H9 (cell line): ENCODE data around the gene SPOCD1. TPM values are rescaled to one million over a fixed set of nuclear protein-coding genes. Genes with fewer than 3 reads are reported as not detected.

Source experiments
- DNase-seq: peaks from one replicate; pipeline ENCODE4 v3.0.0-alpha.2; 2017
- H2AFZ ChIP-seq: one replicate; pipeline ENCODE4 v1.6.1; 2013; ENCODE audit warnings: mild to moderate bottlenecking, low read length, control low read depth, moderate library complexity
- H2AK5ac ChIP-seq: 2 replicates; pipeline ENCODE4 v1.6.1; 2013; ENCODE audit warnings: low read length, control low read depth, mixed read lengths; ENCODE audit not compliant: insufficient read length
- H2BK120ac ChIP-seq: one replicate; pipeline ENCODE4 v1.6.1; 2013; ENCODE audit warnings: low read depth, mild to moderate bottlenecking, low read length, control low read depth, inconsistent platforms; ENCODE audit not compliant: poor library complexity, severe bottlenecking
- H2BK12ac ChIP-seq: 2 replicates; pipeline ENCODE4 v1.6.1; 2013; ENCODE audit warnings: low read length, control low read depth, mixed read lengths, low read depth; ENCODE audit not compliant: insufficient read length
- H2BK15ac ChIP-seq: 2 replicates; pipeline ENCODE4 v1.6.1; 2013; ENCODE audit warnings: low read depth, low read length, control low read depth
- H2BK20ac ChIP-seq: one replicate; pipeline ENCODE4 v1.6.1; 2013; ENCODE audit warnings: low read depth, mild to moderate bottlenecking, low read length, control low read depth, inconsistent platforms; ENCODE audit not compliant: poor library complexity, severe bottlenecking
- H2BK5ac ChIP-seq: 2 replicates; pipeline ENCODE4 v1.6.1; 2013; ENCODE audit warnings: low read length, control low read depth, mixed read lengths; ENCODE audit not compliant: insufficient read length
- H3K14ac ChIP-seq: 2 replicates; pipeline ENCODE4 v1.6.1; 2013; ENCODE audit warnings: low read length, control low read depth; ENCODE audit not compliant: insufficient read depth
- H3K18ac ChIP-seq: 2 replicates; pipeline ENCODE4 v1.6.1; 2013; ENCODE audit warnings: low read depth, mild to moderate bottlenecking, mixed read lengths, low read length, control low read depth; ENCODE audit not compliant: insufficient read length
- H3K23ac ChIP-seq: 2 replicates; pipeline ENCODE4 v1.6.1; 2013; ENCODE audit warnings: low read length, control low read depth, mixed read lengths, low read depth; ENCODE audit not compliant: insufficient read length
- H3K23me2 ChIP-seq: 2 replicates; pipeline ENCODE4 v1.6.1; 2013; ENCODE audit warnings: low read depth, mild to moderate bottlenecking, mixed read lengths, low read length, control low read depth; ENCODE audit not compliant: insufficient read length, poor library complexity, severe bottlenecking
- H3K27ac ChIP-seq: 2 replicates; pipeline ENCODE4 v1.5.1; 2013; ENCODE audit warnings: low read length, control low read depth, mixed read lengths, low read depth; ENCODE audit not compliant: insufficient read length
- H3K27me3 ChIP-seq: 2 replicates; pipeline ENCODE4 v1.6.1; 2013; ENCODE audit warnings: low read length, control low read depth, inconsistent platforms; ENCODE audit not compliant: insufficient read depth
- H3K4ac ChIP-seq: 2 replicates; pipeline ENCODE4 v1.6.1; 2013; ENCODE audit warnings: low read depth, mild to moderate bottlenecking, control low read depth, inconsistent platforms, low read length, moderate library complexity
- H3K4me1 ChIP-seq: 2 replicates; pipeline ENCODE4 v1.6.1; 2013; ENCODE audit warnings: low read length, control low read depth, inconsistent platforms; ENCODE audit not compliant: insufficient read depth
- H3K4me2 ChIP-seq: 2 replicates; pipeline ENCODE4 v1.6.1; 2013; ENCODE audit warnings: low read length, control low read depth, mixed read lengths; ENCODE audit not compliant: insufficient read length, insufficient read depth
- H3K56ac ChIP-seq: 2 replicates; pipeline ENCODE4 v1.6.1; 2013; ENCODE audit warnings: low read depth, mild to moderate bottlenecking, mixed read lengths, low read length, control low read depth; ENCODE audit not compliant: insufficient read length
- H3K79me1 ChIP-seq: 2 replicates; pipeline ENCODE4 v1.6.1; 2013; ENCODE audit warnings: low read depth, mild to moderate bottlenecking, moderate library complexity, low read length, control low read depth, inconsistent platforms; ENCODE audit not compliant: insufficient read depth, poor library complexity, severe bottlenecking
- H3K79me2 ChIP-seq: 2 replicates; pipeline ENCODE4 v1.6.1; 2013; ENCODE audit warnings: low read length, control low read depth, inconsistent platforms; ENCODE audit not compliant: insufficient read depth
- H3K9ac ChIP-seq: 2 replicates; pipeline ENCODE4 v1.6.1; 2013; ENCODE audit warnings: low read length, control low read depth, mixed read lengths; ENCODE audit not compliant: insufficient read length; ENCODE audit errors: extremely low read depth
- H3K9me3 ChIP-seq: one replicate; pipeline ENCODE4 v1.6.1; 2013; ENCODE audit warnings: low read depth, low read length, inconsistent platforms; ENCODE audit not compliant: control insufficient read depth
- H3T11ph ChIP-seq: one replicate; pipeline ENCODE4 v1.6.1; 2013; ENCODE audit warnings: mild to moderate bottlenecking, low read length, control low read depth, inconsistent platforms
- H4K20me1 ChIP-seq: one replicate; pipeline ENCODE4 v1.6.1; 2013; ENCODE audit not compliant: control insufficient read depth, insufficient read length, insufficient read depth
- H4K5ac ChIP-seq: 2 replicates; pipeline ENCODE4 v1.6.1; 2013; ENCODE audit warnings: low read depth, mild to moderate bottlenecking, mixed read lengths, low read length, control low read depth; ENCODE audit not compliant: insufficient read length
- H4K8ac ChIP-seq: replicated peaks from 2 replicates; pipeline ENCODE4 v1.6.1; 2013; ENCODE audit warnings: low read length, control low read depth, mixed read lengths, low read depth; ENCODE audit not compliant: insufficient read length
- H4K91ac ChIP-seq: 2 replicates; pipeline ENCODE4 v1.6.1; 2013; ENCODE audit warnings: low read depth, mild to moderate bottlenecking, moderate library complexity, mixed read lengths, low read length, control low read depth; ENCODE audit not compliant: insufficient read length
- H3K27ac Mint-ChIP-seq, 3 experiments: 2 replicates in 2 of 3; 3 replicates in 1 of 3; pipeline ENCODE4 v1.8.0; 2020 to 2021; ENCODE audit warnings: mixed read lengths in 3 of 3, mild to moderate bottlenecking in 1 of 3, moderate library complexity in 1 of 3
- H3K27me3 Mint-ChIP-seq: 2 replicates; pipeline ENCODE4 v1.8.0; 2021; ENCODE audit warnings: low read depth, mild to moderate bottlenecking, moderate library complexity, mixed read lengths
- H3K36me3 Mint-ChIP-seq, 3 experiments: 2 replicates in 2 of 3; 3 replicates in 1 of 3; pipeline ENCODE4 v1.8.0; 2020 to 2021; ENCODE audit warnings: low read depth in 3 of 3, mixed read lengths in 3 of 3; ENCODE audit not compliant: insufficient read depth in 1 of 3
- H3K4me1 Mint-ChIP-seq, 2 experiments: 2 replicates each; pipeline ENCODE4 v1.8.0; 2020; ENCODE audit warnings: mixed read lengths in 2 of 2
- H3K4me3 Mint-ChIP-seq, 2 experiments: 2 replicates in 1 of 2; 3 replicates in 1 of 2; pipeline ENCODE4 v1.8.0; 2020 to 2021; ENCODE audit warnings: mild to moderate bottlenecking in 2 of 2, mixed read lengths in 2 of 2, moderate library complexity in 1 of 2
- H3K9me3 Mint-ChIP-seq, 2 experiments: 2 replicates in 1 of 2; 3 replicates in 1 of 2; pipeline ENCODE4 v1.8.0; 2020; ENCODE audit warnings: mild to moderate bottlenecking in 2 of 2, mixed read lengths in 2 of 2, moderate library complexity in 1 of 2
- WGBS: extraction: QIAGEN DNeasy Blood & Tissue Kit; methylation state at CpG from one replicate; pipeline ENCODE4 v1.1.7; 2013; ENCODE audit warnings: missing lambda C conversion rate, low lambda C conversion rate, mixed read lengths; ENCODE audit not compliant: insufficient read length; ENCODE audit errors: extremely low coverage; 5-methylcytosine and 5-hydroxymethylcytosine counted together
- total RNA-seq: library from RNA; stranded (reverse); gene quantifications from 2 replicates; pipeline ENCODE4 v1.2.1, GENCODE V29; 2021
- TF ChIP-seq, protein P1 (sequence below): fragments of 200-600 bp; sonication (generic); conservative IDR thresholded peaks from 3 replicates; pipeline ENCODE4 v1.8.0; 2021; ENCODE audit warnings: antibody characterized with exemption, mild to moderate bottlenecking

SPOCD1 gene
- total RNA-seq, 1 experiment from 2014 or later: 1.5 TPM

DNA sequence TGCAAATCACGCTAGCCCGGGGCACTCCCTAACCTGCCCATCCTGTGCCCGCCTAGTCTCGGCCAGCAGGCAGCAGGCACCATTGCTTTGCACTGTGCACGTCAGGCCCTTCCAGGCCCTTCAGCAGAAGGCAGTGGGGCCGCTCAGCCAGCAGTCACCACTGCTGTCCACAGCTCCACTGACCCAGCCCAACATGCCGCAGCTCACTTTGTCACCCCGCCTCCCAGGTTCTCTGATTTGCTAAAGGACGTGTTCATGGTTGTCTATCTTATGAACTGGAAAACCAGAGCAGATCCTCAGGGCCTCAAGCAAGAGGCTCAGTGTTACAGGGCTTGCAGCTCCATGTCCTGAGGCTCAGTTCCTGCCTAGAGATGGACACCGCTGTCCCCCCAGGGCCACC is 14.2 kb upstream of the SPOCD1 start:
- Mint-ChIP-seq H3K36me3 (no peaks in the 10 kb centered on the region), H3K27ac (0 out of 7 replicates have a peak overlapping the region, but pooled peaks of 1 of the 3 experiments have one; percentile 27), H3K27me3 (peaks cover 2% of the 10 kb centered on the region; the same call in 1 of the 2 replicates), H3K9me3 (no peaks in the 10 kb centered on the region), H3K4me3 (no peak overlapping the region), H3K4me1 (no peaks in the 10 kb centered on the region)
- no peak for DNase-seq
- H2BK12ac ChIP-seq: no peak overlapping the region
- no peaks in the 10 kb centered on the region for H3K79me2 ChIP-seq
- no peak overlapping the region for H3K4ac ChIP-seq
- no peak overlapping the region for H3K27ac ChIP-seq
- no peak overlapping the region for H3T11ph ChIP-seq
- no peak overlapping the region for H3K56ac ChIP-seq
- H4K91ac ChIP-seq: no peak overlapping the region
- H2BK120ac ChIP-seq: no peak overlapping the region
- H2BK5ac ChIP-seq: no peak overlapping the region
- H4K20me1 ChIP-seq: no peaks in the 10 kb centered on the region
- H3K18ac ChIP-seq: no peak overlapping the region
- no peak overlapping the region for H2AK5ac ChIP-seq
- TF ChIP-seq, protein P1, sequence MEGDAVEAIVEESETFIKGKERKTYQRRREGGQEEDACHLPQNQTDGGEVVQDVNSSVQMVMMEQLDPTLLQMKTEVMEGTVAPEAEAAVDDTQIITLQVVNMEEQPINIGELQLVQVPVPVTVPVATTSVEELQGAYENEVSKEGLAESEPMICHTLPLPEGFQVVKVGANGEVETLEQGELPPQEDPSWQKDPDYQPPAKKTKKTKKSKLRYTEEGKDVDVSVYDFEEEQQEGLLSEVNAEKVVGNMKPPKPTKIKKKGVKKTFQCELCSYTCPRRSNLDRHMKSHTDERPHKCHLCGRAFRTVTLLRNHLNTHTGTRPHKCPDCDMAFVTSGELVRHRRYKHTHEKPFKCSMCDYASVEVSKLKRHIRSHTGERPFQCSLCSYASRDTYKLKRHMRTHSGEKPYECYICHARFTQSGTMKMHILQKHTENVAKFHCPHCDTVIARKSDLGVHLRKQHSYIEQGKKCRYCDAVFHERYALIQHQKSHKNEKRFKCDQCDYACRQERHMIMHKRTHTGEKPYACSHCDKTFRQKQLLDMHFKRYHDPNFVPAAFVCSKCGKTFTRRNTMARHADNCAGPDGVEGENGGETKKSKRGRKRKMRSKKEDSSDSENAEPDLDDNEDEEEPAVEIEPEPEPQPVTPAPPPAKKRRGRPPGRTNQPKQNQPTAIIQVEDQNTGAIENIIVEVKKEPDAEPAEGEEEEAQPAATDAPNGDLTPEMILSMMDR: no peak
- no CpG with 5 or more reads among the region's 10 CpGs for WGBS
- no peaks in the 10 kb centered on the region for H3K79me1 ChIP-seq
- H3K4me2 ChIP-seq: no peak overlapping the region
- H3K9ac ChIP-seq: no peak overlapping the region
- no peaks in the 10 kb centered on the region for H3K4me1 ChIP-seq
- H2BK15ac ChIP-seq: no peak overlapping the region
- H2AFZ ChIP-seq: no peak overlapping the region
- H4K5ac ChIP-seq: no peak overlapping the region
- no peaks in the 10 kb centered on the region for H3K23me2 ChIP-seq
- H2BK20ac ChIP-seq: no peak overlapping the region
- no peak overlapping the region for H3K14ac ChIP-seq
- H3K9me3 ChIP-seq: no peaks in the 10 kb centered on the region
- no peaks in the 10 kb centered on the region for H3K27me3 ChIP-seq
- H4K8ac ChIP-seq: no peak overlapping the region
- H3K23ac ChIP-seq: no peak overlapping the region
